ENCODE results near the gene BAIAP2L1. TPM values are rescaled to one million over a fixed set of nuclear protein-coding genes. Genes with fewer than 3 reads are reported as not detected.
A peak's percentile ranks its signal among the peaks of the same experiment; 100 is the strongest.

BAIAP2L1 gene
- total and polyA plus RNA-seq, 9 of the 15 experiments (the other 6 are each of a cell fraction or from before 2014, with no cell fraction given): 4.2 to 29.8 (median 15.5) TPM

GRCh38 chr7:98286093-98286539 is 114.8 kb downstream of the BAIAP2L1 start (continued):
- TF ChIP-seq REST (IDR thresholded peaks at IDR 0.05; ENCODE audit: borderline replicate concordance): peak; percentile 64
- TF ChIP-seq REST (CRISPR knock-in tag; IDR thresholded peaks at IDR 0.05; ENCODE audit: low read depth): no peak
- TF ChIP-seq ZNF431 (CRISPR knock-in tag; IDR thresholded peaks at IDR 0.05): peak; percentile 42; the same call in 1 of the 2 replicates
- no peak for TF ChIP-seq LARP7 (IDR thresholded peaks at IDR 0.05)
- TF ChIP-seq DPF2 (IDR thresholded peaks at IDR 0.05): 0 out of 2 replicates have a peak, but pooled peaks have one; percentile 33
- TF ChIP-seq ATF2 (CRISPR knock-in tag; IDR thresholded peaks at IDR 0.05): no peak
- 0 out of 2 replicates have a peak, but pooled peaks have one; percentile 24 for TF ChIP-seq CTBP1 (IDR thresholded peaks at IDR 0.05; ENCODE audit: borderline replicate concordance)
- TF ChIP-seq NFYB (IDR thresholded peaks at IDR 0.05; ENCODE audit: extremely low read depth, insufficient read length): no peak
- TF ChIP-seq HES1 (IDR thresholded peaks at IDR 0.05; ENCODE audit: low read depth): no peak
- TF ChIP-seq CCAR2 (IDR thresholded peaks at IDR 0.05; ENCODE audit: low read depth, low read length): no peak
- 0 out of 2 replicates have a peak, but pooled peaks have one; percentile 7 for TF ChIP-seq MEF2A (IDR thresholded peaks at IDR 0.05; ENCODE audit: control insufficient read depth, low read depth, low read length)
- peak in 1 of 2 experiments; percentile 38; a peak in 2 of 4 replicates for TF ChIP-seq MNT (conservative IDR thresholded peaks at IDR 0.05)
- no peak for TF ChIP-seq BCOR (IDR thresholded peaks at IDR 0.05)
- TF ChIP-seq POU5F1 (IDR thresholded peaks at IDR 0.05; ENCODE audit: borderline replicate concordance, low read depth, low read length, partially characterized antibody): no peak
- TF ChIP-seq MAX (CRISPR knock-in tag; IDR thresholded peaks at IDR 0.05): peak; percentile 85
- peak; percentile 68 for TF ChIP-seq NFE2 (IDR thresholded peaks at IDR 0.05; ENCODE audit: low read depth)
- 0 out of 2 replicates have a peak, but pooled peaks have one; percentile 15 for TF ChIP-seq MAFG (tag; conservative IDR thresholded peaks at IDR 0.05)
- no peak for TF ChIP-seq CREM (IDR thresholded peaks at IDR 0.05; ENCODE audit: low read depth)
